Colon (tissue), 2 donors: ENCODE data around the gene GALNT2.

Experiments used
- FAIRE-seq: peaks from 2 replicates; lab custom pipeline; 2012; peaks lifted over from hg19 to GRCh38; lab: Jason Lieb, UNC
- donor health status: control.
- donor health status: control.

The GALNT2 gene

GRCh38 chr1:230166366-230167132 lies 99.5 kb downstream of the GALNT2 start:
- no peak for FAIRE-seq

- no peak for FAIRE-seq
These were observed 100.4 kb downstream of the GALNT2 start for GRCh38 chr1:230167419-230167852.

GRCh38 chr1:230169454-230170152 lies 102.6 kb downstream of the GALNT2 start:
- no peak for FAIRE-seq

- FAIRE-seq = no peak
These were observed 103.1 kb downstream of the GALNT2 start for GRCh38 chr1:230170153-230170547.

- no peak for FAIRE-seq
These were observed 103.6 kb downstream of the GALNT2 start for GRCh38 chr1:230170622-230171021.

- no peak for FAIRE-seq
These were observed 104.4 kb downstream of the GALNT2 start for GRCh38 chr1:230171356-230172015.

GRCh38 chr1:230172016-230172537 lies 105.0 kb downstream of the GALNT2 start:
- FAIRE-seq = no peak

GRCh38 chr1:230173187-230173975 lies 106.3 kb downstream of the GALNT2 start:
- no peak for FAIRE-seq

- no peak for FAIRE-seq
These were observed 107.0 kb downstream of the GALNT2 start for GRCh38 chr1:230174041-230174440.

- FAIRE-seq = no peak
These were observed 107.6 kb downstream of the GALNT2 start for GRCh38 chr1:230174471-230175162.

- FAIRE-seq = no peak
These were observed 108.2 kb downstream of the GALNT2 start for GRCh38 chr1:230175163-230175747.

- no peak for FAIRE-seq
These were observed 108.8 kb downstream of the GALNT2 start for GRCh38 chr1:230175839-230176238.

GRCh38 chr1:230176326-230176725 lies 109.3 kb downstream of the GALNT2 start:
- FAIRE-seq = no peak

- no peak for FAIRE-seq
These were observed 109.9 kb downstream of the GALNT2 start for GRCh38 chr1:230176871-230177411.

- FAIRE-seq = no peak
These were observed 112.2 kb downstream of the GALNT2 start for GRCh38 chr1:230179249-230179648.

- no peak for FAIRE-seq
These were observed 118.3 kb downstream of the GALNT2 start for GRCh38 chr1:230185076-230186001.

GRCh38 chr1:230186003-230186863 lies 119.2 kb downstream of the GALNT2 start:
- FAIRE-seq = no peak

GRCh38 chr1:230186874-230187273 lies 119.8 kb downstream of the GALNT2 start:
- FAIRE-seq = no peak

GRCh38 chr1:230187290-230187689 lies 120.3 kb downstream of the GALNT2 start:
- no peak for FAIRE-seq
